ENCODE data around the gene DNAH17.
"Not testable (repeated sequence)": the region's sequence is repeated elsewhere in the genome, so short reads cannot be mapped to it uniquely, and the experiment has no call there.

DNAH17 gene

DNA sequence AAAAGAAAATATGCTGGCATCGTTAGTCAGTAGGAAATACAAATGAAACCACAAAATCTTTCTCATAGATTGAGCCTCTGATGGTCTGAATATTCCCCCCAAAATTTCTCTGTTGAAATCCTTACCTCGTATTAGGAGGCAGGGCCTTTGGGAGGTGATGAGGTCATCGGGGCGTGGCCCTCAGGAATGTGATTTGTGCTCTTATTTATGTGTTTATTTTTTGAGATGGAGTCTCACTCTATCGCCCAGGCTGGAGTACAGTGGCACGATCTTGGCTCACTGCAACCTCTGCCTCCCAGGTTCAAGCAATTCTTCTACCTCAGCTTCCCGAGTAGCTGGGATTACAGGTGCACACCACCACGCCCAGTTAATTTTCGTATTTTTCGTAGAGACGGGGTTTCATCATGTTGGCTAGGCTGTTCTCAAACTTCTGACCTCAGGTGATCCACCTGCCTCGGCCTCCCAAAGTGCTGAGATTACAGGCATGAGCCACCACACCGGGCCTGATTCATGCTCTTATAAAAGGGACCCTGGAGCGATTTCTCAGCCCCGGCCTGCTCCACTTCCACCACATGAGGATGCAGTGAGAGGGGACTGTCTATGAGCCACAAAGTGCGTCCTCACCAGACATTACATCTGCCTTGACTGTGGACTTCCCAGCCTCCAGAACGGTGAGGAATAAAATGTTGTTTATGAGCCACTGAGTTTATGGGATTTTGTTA lies 53.1 kb downstream of the DNAH17 start:
- DNase-seq = no peak

DNA sequence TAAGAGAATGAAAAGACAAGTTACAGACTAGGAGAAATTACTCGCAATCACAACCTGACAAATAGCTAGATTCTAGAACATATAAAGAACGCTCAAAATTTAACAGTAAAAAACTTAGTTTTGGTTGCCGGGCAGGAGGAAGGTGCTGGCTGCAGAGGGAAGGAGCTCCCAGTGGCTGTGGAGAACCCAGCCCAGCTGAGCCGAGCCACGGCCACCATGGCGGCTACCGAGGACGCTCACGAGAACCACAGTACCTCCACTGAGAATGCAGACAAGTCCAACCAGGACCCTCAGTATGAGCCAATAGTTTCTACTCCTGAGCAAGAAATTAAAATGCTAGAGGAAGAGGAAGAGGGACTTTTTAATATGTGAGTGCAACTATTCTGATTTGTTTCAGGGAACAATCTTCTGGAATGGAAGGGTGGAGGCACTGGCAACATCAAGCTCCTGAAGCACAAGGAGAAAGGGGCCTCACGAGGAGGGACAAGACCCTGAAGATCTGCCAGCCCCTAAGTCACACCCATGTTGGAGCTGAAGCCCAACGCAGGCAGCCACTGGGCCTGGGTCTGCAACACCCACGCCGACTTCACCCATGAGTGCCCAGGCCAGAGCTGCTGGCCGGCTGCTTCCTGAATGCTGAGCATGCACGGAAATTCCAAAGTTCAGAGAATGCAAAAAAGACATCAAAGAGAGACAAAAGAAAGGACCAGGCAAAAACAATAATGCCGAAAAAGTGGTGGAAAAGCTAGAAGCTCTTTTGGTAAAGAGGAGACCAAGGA lies 55.0 kb downstream of the DNAH17 start:
- DNase-seq = no peak

- DNase-seq = no peak
Observed at GRCh38 chr17:78517421-78517820, 59.8 kb downstream of the DNAH17 start.

- DNase-seq = no peak
Observed at GRCh38 chr17:78515480-78515879, 61.7 kb downstream of the DNAH17 start.

- DNase-seq = no peak
Observed at GRCh38 chr17:78514521-78514920, 62.7 kb downstream of the DNAH17 start.

- no peak for DNase-seq
Observed at GRCh38 chr17:78512976-78513375, 64.2 kb downstream of the DNAH17 start.

- no peak for DNase-seq
Observed at GRCh38 chr17:78510141-78511075, 66.8 kb downstream of the DNAH17 start.

- DNase-seq = no peak
Observed at GRCh38 chr17:78507526-78507925, 69.7 kb downstream of the DNAH17 start.

DNA sequence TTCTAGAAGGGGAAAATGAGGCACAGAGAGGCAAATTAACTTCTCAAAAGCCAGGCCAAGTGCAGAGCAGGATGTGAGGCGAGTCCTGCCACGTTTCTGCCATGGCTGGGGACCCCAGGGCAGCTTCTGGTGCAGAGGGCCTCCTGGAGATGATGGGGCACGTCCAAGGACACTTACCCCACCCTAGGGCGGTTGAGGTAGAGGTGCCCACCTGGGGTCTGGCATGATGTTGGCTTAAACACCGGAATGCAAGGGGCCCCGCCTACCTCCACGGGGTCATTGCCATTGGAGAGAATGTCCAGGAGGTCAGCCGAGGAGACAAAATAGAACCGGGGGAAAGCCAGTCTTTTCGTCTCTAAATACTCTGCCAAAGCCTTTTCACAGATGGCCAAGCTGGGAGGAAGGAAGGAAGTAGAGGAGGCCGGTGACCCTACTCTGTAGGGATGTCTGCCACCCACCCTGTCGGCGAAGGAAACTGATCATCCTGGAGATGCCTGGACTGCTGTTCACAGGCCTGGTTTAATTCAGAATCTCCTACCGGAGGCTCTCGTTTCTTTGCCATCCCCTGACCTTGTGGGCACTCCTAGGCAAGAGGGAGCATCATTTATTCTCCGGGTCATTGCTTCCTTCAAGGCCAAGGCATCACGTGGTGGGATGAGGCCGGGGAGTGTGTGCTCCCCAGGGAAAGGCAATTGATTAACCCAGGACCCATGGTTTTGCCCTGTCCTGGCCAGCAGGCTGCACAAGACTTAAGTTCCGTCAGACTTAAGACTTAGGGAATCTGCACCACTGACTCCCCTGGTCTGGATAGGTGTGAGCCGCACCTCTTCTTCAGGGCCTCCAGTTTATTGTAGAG lies 70.5 kb downstream of the DNAH17 start:
- DNase-seq = no peak

DNA sequence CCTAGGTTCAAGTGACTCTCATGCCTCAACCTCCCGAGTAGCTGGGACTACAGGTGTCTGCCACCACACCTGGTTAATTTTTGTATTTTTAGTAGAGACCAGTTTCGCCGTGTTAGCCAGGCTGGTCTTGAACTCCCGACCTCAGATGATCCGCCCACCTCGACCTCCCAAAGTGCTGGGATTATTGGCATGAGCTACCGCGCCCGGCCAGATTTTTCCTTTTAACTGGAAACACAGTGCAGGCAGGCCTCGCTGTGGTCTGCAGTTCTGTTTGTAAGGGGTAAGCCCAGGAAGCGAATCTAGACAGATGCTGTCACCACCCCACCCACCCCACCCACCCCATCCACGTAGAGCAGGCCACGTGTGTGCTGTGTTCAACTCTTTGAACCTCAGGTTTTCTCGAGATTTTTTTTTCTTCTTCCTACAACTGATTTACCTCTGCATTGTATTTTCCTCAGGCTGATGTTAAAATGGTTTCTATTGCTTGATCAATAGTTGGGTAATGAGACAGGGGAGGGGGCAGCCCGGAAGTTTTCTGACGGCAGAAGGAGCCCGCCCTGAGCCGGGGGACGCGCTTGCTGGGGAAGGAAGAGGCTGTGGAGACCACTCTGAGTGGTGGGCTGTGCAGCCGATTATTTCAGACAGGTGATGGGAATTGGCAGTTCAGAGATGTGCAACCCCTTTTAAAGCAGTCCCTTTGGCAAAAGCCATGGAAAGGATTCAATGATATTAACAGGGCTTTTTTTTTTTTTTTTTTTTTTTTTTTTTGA lies 72.9 kb downstream of the DNAH17 start:
- DNase-seq = no peak

DNA sequence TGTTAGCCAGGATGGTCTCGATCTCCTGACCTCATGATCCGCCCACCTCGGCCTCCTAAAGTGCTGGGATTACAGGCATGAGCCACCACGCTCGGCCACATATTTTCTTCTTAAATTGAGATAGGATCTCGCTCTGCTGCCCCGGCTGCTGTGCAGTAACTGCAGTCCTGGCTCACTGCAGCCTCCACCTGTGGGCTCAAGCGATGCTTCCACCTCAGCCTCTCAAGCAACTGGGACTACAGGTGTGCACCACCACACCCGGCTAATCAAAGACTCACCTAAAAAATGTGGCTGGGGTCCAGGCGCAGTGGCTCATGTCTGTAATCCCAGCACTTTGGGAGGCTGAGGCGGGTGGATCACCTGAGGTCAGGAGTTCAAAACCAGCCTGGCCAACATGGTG lies 73.8 kb downstream of the DNAH17 start:
- DNase-seq = not testable (repeated sequence)

- DNase-seq = no peak
Observed at GRCh38 chr17:78502611-78503148, 74.5 kb downstream of the DNAH17 start.

DNA sequence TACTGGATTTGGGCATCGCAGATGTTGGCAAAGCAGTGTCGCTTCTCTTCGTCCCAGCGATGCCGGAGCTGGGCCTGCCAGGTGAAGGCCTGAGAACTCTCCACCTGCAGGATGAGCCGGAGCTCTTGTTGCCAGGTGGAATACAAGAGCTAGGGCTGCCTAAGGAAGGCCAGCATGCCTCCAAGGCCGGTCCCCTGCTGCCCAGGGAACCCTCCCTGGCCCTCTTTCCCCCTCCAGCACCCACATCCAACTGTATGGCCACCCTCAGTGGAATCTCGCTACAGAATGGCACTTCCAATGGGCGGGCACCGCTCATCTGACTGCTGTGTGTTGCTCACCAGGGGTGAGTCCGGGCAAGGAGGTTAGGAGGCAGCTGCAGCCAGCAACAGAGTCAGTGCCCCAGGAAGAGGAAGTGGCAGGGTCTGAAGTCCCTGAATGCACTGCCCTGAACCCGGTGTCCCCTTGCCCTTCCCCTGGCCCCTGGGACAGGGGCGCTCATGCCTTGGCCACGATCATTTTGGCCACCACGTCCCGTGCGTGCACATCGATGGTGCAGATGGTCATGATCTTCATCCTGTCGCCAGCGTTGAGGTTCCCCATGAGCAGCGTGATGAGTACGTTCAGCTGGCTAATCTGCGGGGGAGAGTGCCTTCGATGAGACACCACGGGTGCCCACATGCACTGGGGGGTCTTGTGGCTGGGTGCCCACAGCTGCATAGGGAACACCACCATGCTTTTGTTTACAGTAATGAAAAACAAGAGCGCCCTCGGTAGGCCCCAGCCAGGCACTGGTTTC lies 75.8 kb downstream of the DNAH17 start:
- no peak for DNase-seq

DNA sequence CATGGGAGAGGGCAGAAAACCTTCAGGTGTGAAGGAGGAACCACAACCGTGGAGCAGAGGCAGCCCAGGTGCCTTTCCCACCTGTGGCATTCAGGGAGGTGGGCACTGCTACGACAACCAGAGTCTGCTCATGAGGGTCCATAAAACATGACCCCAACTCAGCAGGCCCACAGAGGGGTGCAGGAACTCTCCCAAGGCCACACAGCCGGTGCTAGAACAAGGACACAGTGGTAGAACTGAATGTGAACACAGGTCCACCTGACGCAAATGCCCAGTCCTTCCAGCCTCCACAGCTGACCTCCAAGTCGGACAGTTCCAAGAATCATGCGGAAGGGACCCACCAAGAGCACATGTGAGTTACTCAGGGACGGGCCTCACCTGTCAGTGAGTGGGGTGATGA lies 76.4 kb downstream of the DNAH17 start:
- no peak for DNase-seq

DNA sequence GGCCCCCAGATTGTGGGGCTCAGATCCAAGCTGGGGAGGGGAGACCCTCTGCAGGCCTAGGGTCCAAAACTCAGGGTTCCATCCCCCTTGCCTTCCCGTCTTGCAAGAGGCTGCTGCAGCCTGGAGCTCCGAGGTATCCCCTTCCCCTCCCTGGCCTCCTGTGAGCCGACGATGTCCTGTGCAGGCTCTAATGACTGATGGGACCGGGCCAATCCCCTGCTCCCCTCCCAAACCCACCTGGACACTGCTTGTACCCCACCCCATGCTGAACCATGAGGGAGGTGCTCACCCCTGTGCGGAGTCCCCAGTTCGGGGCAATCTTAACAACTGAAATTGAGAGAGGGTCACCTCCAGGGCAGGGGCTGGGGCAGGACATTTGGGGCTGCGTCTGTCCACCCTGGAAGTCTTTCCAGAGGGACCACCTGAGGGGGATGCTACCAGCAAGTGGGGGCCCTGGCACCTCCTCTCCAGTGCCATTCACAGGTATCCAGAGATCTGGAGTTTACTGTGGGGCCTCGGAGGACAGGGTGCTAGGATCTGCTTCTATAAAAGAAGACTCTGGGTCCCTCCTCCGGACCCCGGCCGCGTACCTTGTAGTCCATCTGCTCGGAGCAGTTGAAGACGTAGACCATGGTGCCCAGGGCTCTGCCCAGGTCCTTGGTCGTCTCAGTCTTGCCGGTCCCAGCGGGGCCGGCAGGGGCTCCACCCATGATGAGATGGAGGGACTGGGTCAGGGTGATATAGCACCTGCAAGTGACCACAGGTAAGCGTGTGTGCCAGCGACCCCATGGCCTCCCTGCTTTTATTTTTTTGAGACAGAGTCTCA lies 77.3 kb downstream of the DNAH17 start:
- DNase-seq = no peak

- DNase-seq = no peak
Observed at GRCh38 chr17:78498848-78499247, 78.3 kb downstream of the DNAH17 start.

DNA sequence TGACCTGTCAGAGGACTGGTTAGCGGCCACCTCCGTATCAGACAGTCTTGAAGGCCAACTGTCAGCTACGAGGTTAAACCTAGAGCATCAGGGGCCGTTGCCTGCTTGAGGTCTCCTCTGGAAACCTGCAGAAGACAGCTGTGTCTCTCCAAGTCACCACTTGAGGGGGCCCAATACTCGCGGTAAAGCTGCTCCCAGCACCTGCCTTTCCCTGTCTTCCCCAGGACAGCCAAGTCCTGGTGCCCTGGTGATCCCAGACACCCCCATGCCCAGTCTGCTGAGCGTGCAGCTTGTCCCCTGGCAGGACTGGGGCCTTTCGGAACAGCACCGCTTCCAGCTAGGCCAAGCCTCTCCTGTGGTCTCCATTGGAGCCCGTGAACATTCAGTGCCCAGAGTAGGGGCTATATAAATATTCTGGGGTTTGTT lies 80.1 kb downstream of the DNAH17 start:
- DNase-seq = peak in 3 of 5 donors; percentile 31 to 60 (median 46)

GRCh38 chr17:78496311-78496710 lies 80.9 kb downstream of the DNAH17 start:
- no peak for DNase-seq

DNA sequence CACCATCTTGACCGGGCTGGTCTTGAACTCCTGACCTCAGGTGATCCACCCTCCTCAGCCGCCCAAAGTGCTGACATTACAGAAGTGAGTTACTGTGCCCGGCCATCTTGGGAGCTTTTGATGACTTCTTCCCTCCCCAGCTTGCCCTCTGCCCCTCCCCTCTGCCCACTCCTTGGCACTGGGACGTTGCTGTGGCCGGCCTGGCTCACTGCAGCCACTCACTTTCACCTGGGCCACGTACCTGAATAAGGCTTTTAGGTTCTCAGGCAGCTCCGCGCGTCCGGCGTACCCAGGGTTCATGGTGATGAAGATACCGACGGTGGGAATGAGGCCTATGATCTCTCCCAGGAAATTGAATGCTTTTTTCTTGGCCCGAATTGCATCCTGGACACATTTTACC lies 81.6 kb downstream of the DNAH17 start:
- no peak for DNase-seq
